Measurements from ENCODE around the gene TGM1.

Gene TGM1

GRCh38 chr14:24291446-24292117 is 28.6 kb upstream of the TGM1 start:
- DNase-seq = no peak

DNA sequence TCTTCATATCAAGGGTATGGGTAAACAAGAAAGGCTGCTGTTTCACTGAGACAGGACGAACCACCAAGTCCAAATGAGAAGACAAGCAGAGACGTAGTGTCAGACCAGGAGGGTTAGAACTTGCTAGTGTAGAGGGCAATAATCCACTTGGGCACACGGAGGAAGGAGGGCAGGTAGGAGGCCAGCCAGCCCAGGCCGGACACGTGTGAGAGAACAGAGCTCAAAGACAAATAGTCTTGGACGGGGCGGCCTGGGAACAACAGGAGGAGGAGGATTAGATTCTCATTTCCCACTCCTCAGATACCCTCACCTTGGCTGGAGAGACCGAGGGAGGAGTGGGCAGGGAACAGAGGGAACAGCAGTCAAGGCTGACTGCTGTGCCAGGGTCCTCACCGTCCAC is 27.8 kb upstream of the TGM1 start:
- DNase-seq = no peak

DNA sequence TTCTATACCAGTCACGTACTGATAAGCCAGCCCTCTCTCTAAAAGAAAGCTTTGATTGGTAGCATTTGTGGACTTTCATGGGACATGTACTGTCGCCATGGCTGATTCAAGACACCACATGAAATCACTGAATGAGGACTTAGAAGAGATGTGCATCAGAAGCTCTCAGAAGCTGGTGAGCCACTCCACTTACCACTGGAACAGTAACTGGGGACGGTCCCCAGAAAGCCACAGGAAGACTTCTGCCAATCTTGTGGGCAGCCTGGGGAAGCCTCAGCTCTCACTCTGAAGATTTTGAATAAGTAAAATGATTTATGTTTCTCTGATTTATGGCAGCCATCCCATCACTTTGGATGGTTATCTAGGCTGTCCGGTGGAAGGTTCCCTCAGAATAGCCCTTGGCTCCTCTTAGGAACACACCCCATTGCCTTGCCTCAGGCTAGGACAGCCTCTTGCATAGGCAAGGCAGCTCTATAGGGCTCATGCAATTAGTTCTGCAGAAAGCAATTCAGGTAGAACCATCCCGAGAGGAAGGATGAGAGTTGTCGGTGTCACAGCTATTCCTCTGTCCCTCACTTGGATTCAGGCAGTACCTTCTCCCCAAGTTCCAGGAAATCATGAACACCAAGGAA is 26.8 kb upstream of the TGM1 start:
- no peak for DNase-seq

- DNase-seq = no peak
Observed at GRCh38 chr14:24286996-24287395, 24.0 kb upstream of the TGM1 start.

DNA sequence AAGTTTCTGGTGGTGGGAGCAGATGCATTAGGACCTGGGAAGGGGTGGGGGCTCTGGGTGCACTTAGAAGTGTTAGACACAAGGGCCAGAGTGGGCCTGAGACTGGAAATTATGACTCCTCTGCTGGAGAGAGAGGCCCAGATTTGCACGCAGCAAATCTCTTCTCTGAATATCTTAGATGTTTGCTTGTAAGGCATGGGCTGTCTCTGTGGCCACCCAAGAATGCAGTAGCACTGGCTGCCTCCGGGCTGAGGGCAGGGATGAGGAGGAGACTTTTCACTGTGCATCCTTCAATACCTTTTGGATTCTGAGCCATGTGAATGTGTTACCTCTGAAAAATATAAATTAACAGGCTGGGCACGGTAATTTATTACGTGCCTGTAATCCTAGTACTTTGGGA is 22.4 kb upstream of the TGM1 start:
- DNase-seq = no peak

DNA sequence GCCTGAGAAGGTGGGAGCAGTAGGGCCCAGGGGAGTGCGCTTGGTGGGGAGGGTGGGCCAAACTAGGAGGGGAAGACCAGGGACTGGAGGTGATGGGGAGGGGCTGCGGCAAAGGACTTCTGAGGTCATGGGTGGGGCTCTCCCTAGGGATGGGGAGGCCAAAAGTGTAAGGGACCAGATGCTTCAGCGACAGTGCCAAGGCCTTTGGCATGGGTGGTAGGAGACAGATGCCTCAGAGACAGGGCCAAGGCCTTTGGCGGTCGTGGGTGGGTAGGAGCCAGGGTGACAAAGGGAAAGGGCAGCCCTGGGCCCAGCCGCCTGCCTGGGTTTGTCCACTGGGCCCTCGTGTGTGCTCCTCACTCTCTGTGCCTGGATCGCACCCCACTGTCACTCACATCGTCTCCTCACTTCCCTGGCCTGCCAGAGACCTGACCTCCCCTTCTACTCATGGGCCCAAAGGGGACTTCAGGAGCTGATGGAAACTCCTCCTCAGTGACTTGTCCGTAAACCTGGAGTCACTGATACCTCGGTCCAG is 21.6 kb upstream of the TGM1 start:
- no peak for DNase-seq

DNA sequence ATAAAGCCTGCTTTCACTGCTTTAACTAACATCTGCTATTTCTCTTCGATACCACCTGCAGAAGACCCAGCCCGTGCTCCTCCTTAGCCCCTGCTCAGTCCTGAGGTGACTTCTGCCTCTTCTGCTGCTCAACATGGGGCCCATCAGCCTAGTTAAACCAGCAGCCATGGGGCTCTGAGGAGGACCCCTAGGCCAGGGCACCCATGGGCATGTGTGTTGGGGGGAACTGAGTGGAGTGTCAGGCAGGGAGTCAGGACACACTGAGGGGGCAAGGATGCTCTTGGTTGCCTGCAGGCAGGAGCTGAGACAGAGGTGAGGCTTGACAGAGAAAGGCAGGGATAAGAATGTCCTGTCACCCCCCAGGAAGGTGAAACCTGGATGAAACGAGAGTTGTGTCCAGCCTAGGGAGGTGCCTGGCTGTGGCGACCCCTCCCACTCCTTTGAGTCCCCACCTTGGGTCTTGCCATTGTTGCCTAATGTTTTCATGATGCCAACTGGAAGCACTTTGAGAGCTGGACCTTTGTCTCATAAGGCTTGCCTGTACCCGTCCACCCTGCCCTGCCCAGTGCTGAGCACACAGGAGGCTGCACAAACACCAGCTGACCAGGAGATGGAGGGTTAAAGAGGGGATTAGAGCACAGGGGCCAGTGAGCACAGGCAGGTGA is 21.0 kb upstream of the TGM1 start:
- no peak for DNase-seq

DNA sequence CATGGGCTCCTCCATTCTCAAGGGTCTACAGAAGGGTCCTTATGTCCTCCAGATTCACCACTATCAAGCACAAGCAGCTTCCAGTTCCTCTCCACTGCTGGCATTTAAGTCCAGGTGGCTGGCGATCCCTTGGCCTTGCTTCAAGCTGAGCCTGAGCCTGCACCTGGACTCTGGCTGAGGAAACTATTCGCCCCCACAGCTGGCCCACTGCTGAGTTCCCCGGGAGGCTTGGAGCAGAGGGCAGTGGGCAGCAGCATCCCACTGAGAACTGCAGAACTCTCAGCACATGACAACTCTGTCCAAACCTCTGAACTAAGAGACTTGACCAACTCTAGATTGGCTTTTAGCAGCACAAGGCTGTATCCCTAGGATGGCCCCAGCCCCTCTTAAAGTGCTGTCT is 19.8 kb upstream of the TGM1 start:
- DNase-seq = no peak

DNA sequence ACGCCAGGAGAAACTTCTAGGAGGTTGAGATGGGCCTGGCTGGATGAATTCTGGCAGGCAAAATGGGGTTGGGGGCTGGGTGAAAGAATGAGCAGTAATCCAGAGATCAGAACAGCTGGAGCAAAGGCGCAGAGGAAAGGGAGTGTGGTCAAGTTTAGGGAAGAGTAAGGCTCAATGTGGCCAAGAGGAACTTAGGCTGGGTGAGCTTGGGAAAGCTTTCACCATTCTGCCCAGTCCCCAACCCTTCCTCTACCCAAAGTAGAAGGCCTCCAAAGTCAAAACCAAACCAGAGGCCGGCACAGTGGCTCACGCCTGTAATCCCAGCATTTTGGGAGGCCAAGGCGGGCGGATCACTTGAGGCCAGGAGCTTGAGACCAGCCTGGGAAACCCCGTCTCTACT is 18.7 kb upstream of the TGM1 start:
- DNase-seq = no peak

DNA sequence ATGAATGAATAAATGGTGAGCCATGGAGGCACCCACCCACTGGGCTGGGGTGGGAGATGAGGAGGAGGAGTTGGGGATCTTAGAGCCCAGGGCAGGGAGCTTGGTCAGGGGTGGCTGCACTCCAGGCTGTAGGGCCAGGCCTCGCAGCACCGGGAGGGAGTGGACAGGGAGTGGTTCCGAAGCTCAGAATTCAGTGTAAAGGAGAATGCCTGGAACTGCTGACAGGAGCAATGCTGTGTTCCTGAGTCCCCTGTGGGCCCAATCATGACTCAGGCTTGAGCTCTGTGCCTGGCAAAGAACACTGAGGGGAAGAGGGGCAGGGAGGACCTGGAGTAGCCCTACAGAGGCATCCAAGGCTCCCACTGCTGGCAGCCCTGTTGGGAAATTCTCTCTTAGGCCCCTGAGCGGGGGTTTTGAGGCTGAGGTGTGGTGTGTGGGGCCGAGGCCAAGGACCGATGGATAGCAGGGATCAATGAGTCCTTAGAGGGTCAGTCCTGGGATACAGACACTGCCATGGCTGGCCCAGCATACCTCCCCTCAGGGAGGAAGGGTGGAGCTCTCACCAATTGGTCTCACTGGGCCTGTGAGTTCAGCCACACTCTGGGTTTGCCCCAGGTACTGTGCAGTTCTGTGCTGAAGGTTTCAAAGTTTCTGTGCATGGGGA is 18.0 kb upstream of the TGM1 start:
- no peak for DNase-seq

- no peak for DNase-seq
Observed at GRCh38 chr14:24279301-24280186, 16.6 kb upstream of the TGM1 start.

GRCh38 chr14:24278424-24278823 is 15.4 kb upstream of the TGM1 start:
- no peak for DNase-seq

- DNase-seq = no peak
Observed at GRCh38 chr14:24277606-24278321, 14.8 kb upstream of the TGM1 start.

DNA sequence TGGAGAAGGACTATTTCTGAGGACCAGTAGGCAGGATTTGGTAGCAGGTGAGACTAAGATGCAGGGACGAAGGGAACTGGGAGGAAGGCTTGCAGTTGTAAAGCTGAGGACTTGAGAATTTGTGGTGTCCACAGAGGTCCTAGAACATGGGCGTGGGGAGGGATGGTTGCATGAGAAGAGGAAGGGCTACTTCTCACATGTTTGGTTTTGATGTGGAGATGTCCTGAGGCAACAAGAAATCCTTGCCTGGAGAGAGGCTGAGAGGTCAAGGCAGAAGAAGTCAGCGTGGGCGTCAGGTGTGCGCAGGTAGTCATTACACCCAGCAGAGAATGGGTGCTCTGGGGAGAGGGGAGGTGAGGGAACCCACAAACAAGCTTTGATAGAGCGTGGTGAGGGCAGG is 14.1 kb upstream of the TGM1 start:
- no peak for DNase-seq

DNA sequence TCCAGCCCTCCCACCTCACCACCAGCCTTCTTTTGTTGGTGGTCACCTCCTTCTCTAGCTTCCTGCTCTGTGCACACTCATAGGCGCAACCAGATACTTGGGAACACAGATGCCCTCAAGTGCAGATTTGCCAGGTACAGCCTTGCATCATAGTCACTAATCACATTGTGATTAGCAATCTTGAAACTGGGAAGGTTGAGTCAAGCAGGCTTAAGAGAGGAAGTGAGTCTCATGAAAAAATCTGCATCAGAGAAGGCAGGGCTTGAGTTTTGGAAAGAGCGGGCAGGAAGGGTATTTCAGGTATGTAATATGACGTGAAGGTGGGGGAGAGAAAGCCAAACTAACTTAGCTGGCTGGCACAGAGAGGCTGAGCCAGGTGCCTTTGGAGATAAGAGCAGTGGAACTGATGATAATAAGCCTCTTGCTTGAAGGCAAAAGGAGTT is 11.1 kb upstream of the TGM1 start:
- no peak for DNase-seq

GRCh38 chr14:24273422-24273998 is 10.5 kb upstream of the TGM1 start:
- DNase-seq = no peak

DNA sequence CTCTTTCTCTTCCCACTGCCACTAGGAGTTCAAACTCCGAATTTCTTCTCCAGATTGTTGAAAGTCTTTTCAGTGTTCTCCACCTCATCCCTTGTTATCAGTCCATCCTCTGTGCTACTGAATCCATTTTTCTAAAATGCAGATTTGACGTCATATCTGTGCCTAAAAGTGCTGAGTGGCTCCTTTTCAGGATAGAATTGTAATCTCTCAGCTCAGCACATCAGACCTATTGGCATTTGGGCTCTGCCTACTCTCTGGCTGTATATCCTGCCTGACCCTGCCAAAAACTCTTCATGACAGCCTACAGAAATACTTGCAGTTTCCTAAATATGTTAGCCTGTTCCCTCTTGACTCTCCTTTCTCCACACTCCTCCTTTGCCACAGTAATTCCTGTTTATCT is 9.5 kb upstream of the TGM1 start:
- no peak for DNase-seq

- DNase-seq = no peak
Observed at GRCh38 chr14:24271834-24272263, 8.9 kb upstream of the TGM1 start.

DNA sequence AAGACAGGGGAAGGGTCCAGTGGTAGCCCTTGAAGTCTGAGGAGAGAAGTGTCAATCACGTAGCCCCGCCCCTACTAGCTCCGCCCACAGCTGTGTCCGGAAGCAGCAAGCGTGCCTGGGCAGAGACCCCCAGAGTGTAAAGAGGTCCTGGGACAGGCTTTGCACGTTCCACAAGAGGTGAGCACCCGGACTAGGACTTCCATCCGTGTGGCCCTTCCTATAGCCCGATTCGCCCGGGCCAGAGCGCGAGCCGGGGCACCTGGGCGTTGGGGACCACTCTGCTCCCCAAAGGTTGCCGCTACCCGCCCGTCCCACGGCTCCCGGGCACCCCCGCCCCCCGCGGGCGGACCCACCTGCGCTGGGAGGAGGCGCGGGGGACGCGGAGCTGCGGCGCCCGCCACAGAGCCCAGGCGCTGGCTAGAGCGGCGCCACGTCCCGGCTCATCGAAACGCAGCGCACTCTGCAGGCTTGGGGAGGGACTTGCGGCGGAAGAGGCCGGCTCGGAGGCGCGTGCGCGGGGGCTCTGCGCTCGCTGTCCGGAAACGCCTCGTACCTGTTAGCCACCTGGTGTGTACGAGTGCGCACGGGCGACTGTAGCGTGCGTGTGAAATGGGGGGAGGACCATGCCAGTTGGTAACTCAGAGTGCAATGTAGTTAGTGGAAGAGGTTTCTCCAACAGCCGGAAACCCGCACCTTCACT is 8.3 kb upstream of the TGM1 start, which contains the start of gene RABGGTA:
Gene RABGGTA, minus strand, starts transcription at position 464 of the 700 bp plus-strand sequence. CDS start 482 bp downstream, outside the sequence.
- peak; percentile 91 for DNase-seq

GRCh38 chr14:24270537-24271133 is 7.7 kb upstream of the TGM1 start:
- no peak for DNase-seq

Data from NCI-H2029 (cell line).